HepG2 (cell line): ENCODE data around the gene C1orf115. TPM values are rescaled to one million over a fixed set of nuclear protein-coding genes. Genes with fewer than 3 reads are reported as not detected.

Source experiments
- DZIP1 ChIP-seq: sonication (generic); formaldehyde crosslinking; IDR thresholded peaks from 2 replicates; pipeline ENCODE4 v1.5.0; 2020; ENCODE audit warnings: mild to moderate bottlenecking, missing genetic modification reagents
- HOXD1 ChIP-seq: sonication (generic); formaldehyde crosslinking; IDR thresholded peaks from 2 replicates; pipeline ENCODE4 v1.5.0; 2020; ENCODE audit warnings: missing genetic modification reagents
- KAT2B ChIP-seq: fragments of 150-350 bp; IDR thresholded peaks from 2 replicates; pipeline ENCODE4 v1.6.1; 2014; ENCODE audit warnings: low read depth, low read length, borderline replicate concordance
- MLLT10 ChIP-seq: sonication (generic); formaldehyde crosslinking; IDR thresholded peaks from 2 replicates; pipeline ENCODE4 v1.4.0; 2020; ENCODE audit warnings: missing genetic modification reagents
- NFE2 ChIP-seq: sonication (generic); formaldehyde crosslinking; IDR thresholded peaks from 2 replicates; pipeline ENCODE4 v1.4.0; 2020; ENCODE audit warnings: missing genetic modification reagents
- NR2F2 ChIP-seq: IDR thresholded peaks from 2 replicates; pipeline ENCODE4 v1.6.1; 2012; ENCODE audit warnings: low read depth, inconsistent platforms, borderline replicate concordance
- RFX1 ChIP-seq: fragments of 450-650 bp; IDR thresholded peaks from 2 replicates; pipeline ENCODE4 v1.6.1; 2017
- USF2 ChIP-seq, 2 experiments: sonication (generic) in 1 of 2; formaldehyde crosslinking in 1 of 2; IDR thresholded peaks; 2 replicates each; pipeline versions ENCODE4 v1.5.1 to v1.6.1; 2011 to 2020; ENCODE audit warnings: borderline replicate concordance in 1 of 2, low read depth in 1 of 2, low read length in 1 of 2, mild to moderate bottlenecking in 1 of 2, missing genetic modification reagents in 1 of 2, moderate library complexity in 1 of 2
- ZNF143 ChIP-seq: sonication (generic); formaldehyde crosslinking; IDR thresholded peaks from 2 replicates; pipeline ENCODE4 v1.4.0; 2020; ENCODE audit warnings: missing genetic modification reagents
- ZNF468 ChIP-seq: sonication (generic); formaldehyde crosslinking; IDR thresholded peaks from 2 replicates; pipeline ENCODE4 v1.8.0; 2022; ENCODE audit warnings: mild to moderate bottlenecking, moderate library complexity, missing genetic modification reagents
- ZNF550 ChIP-seq: sonication (generic); formaldehyde crosslinking; IDR thresholded peaks from 2 replicates; pipeline ENCODE4 v1.4.0; 2020; ENCODE audit warnings: mild to moderate bottlenecking, missing genetic modification reagents, borderline replicate concordance
- ZNF607 ChIP-seq: sonication (generic); formaldehyde crosslinking; IDR thresholded peaks from 2 replicates; pipeline ENCODE4 v1.5.1; 2020; ENCODE audit warnings: missing genetic modification reagents, mild to moderate bottlenecking, borderline replicate concordance
- ZNF879 ChIP-seq: sonication (generic); formaldehyde crosslinking; IDR thresholded peaks from 2 replicates; pipeline ENCODE4 v1.8.1; 2023; ENCODE audit warnings: missing genetic modification reagents
- polyA plus RNA-seq, 8 experiments: library from polyadenylated mRNA; depleted of rRNA in 3 of 8; stranded (reverse) in 7 of 8; unstranded in 1 of 8; fragments of >200 nt; fragmentation: Illumina TruSeq in 4 of 8; extraction: Trizol in 4 of 8; gene quantifications; 2 replicates each; pipeline versions ENCODE4 v1.2.1 to v1.2.3, GENCODE V29; 2011 to 2016; ENCODE audit warnings: low read depth in 4 of 8, missing spikeins in 1 of 8, mixed read lengths in 1 of 8; ENCODE audit not compliant: insufficient read depth in 1 of 8
- total RNA-seq, 5 experiments: library from RNA; depleted of rRNA; stranded (reverse); fragments of >200 nt; fragmentation: Illumina TruSeq; extraction: Trizol; gene quantifications; 2 replicates each; pipeline ENCODE4 v1.2.3, GENCODE V29; 2016; ENCODE audit warnings: low read depth in 1 of 5
- TF ChIP-seq, protein P1 (sequence below): sonication (generic); formaldehyde crosslinking; IDR thresholded peaks from 2 replicates; pipeline ENCODE4 v1.5.0; 2020; ENCODE audit warnings: mild to moderate bottlenecking, missing genetic modification reagents, borderline replicate concordance
- TF ChIP-seq, protein P2 (sequence below): IDR thresholded peaks from 2 replicates; pipeline ENCODE4 v1.6.1; 2016; ENCODE audit warnings: missing genetic modification reagents, missing compliant biosample characterization

Gene C1orf115
- total and polyA plus RNA-seq, 2 of the 13 experiments (the other 11 are each of a cell fraction or from before 2014, with no cell fraction given) = 25.2 to 85.9 TPM

DNA sequence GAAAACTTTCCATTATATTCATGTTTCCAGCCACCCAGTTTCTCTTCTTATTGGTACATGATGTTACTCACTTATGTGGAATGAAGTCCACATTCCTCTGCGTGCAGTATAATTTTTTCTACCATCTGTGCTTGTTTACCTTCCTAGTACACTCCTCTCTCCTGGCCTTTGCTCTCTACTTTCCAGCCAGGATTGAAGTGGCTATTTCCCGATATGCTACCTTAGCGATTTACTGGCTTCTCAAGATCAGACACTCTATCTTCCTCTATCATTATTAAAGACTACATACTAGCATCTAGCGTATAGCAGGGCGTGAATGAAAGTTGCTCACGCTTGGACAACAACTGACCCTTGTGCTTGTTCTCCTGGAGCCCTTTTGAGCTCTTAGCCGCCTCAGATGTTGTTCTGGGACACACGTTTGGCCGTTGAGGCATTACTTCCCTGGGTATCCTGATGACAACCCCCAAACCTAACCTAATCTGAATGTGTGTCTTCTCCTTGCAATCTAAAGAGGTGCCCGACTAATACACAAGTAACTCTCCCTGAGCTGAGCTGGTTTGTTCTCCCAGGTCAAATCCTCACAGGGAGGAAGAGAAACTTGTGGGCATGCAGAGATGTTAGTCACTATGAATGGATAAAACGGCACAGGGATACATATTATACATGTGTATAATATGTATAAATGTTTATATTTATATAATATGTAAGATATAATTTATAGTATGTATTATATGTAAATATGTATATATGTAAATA lies 44.6 kb downstream of the C1orf115 start (continued):
- TF ChIP-seq DZIP1 (CRISPR knock-in tag) (no peak), ZNF879 (no peak), ZNF143 (CRISPR knock-in tag) (no peak), KAT2B (no peak), HOXD1 (CRISPR knock-in tag) (no peak), ZNF550 (CRISPR knock-in tag) (no peak), USF2 (IDR thresholded peaks at IDR 0.05; ENCODE audit: low read depth, low read length) (no peak), USF2 (CRISPR knock-in tag; IDR thresholded peaks at IDR 0.05; ENCODE audit: borderline replicate concordance) (no peak), ZNF607 (CRISPR knock-in tag) (no peak), NR2F2 (peak; percentile 54), RFX1 (no peak), MLLT10 (CRISPR knock-in tag) (no peak), NFE2 (no peak), ZNF468 (CRISPR knock-in tag) (no peak)
- TF ChIP-seq, protein P1, sequence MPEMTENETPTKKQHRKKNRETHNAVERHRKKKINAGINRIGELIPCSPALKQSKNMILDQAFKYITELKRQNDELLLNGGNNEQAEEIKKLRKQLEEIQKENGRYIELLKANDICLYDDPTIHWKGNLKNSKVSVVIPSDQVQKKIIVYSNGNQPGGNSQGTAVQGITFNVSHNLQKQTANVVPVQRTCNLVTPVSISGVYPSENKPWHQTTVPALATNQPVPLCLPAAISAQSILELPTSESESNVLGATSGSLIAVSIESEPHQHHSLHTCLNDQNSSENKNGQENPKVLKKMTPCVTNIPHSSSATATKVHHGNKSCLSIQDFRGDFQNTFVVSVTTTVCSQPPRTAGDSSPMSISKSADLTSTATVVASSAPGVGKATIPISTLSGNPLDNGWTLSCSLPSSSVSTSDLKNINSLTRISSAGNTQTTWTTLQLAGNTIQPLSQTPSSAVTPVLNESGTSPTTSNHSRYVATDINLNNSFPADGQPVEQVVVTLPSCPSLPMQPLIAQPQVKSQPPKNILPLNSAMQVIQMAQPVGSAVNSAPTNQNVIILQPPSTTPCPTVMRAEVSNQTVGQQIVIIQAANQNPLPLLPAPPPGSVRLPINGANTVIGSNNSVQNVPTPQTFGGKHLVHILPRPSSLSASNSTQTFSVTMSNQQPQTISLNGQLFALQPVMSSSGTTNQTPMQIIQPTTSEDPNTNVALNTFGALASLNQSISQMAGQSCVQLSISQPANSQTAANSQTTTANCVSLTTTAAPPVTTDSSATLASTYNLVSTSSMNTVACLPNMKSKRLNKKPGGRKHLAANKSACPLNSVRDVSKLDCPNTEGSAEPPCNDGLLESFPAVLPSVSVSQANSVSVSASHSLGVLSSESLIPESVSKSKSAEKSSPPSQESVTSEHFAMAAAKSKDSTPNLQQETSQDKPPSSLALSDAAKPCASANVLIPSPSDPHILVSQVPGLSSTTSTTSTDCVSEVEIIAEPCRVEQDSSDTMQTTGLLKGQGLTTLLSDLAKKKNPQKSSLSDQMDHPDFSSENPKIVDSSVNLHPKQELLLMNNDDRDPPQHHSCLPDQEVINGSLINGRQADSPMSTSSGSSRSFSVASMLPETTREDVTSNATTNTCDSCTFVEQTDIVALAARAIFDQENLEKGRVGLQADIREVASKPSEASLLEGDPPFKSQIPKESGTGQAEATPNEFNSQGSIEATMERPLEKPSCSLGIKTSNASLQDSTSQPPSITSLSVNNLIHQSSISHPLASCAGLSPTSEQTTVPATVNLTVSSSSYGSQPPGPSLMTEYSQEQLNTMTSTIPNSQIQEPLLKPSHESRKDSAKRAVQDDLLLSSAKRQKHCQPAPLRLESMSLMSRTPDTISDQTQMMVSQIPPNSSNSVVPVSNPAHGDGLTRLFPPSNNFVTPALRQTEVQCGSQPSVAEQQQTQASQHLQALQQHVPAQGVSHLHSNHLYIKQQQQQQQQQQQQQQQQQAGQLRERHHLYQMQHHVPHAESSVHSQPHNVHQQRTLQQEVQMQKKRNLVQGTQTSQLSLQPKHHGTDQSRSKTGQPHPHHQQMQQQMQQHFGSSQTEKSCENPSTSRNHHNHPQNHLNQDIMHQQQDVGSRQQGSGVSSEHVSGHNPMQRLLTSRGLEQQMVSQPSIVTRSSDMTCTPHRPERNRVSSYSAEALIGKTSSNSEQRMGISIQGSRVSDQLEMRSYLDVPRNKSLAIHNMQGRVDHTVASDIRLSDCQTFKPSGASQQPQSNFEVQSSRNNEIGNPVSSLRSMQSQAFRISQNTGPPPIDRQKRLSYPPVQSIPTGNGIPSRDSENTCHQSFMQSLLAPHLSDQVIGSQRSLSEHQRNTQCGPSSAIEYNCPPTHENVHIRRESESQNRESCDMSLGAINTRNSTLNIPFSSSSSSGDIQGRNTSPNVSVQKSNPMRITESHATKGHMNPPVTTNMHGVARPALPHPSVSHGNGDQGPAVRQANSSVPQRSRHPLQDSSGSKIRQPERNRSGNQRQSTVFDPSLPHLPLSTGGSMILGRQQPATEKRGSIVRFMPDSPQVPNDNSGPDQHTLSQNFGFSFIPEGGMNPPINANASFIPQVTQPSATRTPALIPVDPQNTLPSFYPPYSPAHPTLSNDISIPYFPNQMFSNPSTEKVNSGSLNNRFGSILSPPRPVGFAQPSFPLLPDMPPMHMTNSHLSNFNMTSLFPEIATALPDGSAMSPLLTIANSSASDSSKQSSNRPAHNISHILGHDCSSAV (CRISPR knock-in tag) = no peak
- TF ChIP-seq, protein P2, sequence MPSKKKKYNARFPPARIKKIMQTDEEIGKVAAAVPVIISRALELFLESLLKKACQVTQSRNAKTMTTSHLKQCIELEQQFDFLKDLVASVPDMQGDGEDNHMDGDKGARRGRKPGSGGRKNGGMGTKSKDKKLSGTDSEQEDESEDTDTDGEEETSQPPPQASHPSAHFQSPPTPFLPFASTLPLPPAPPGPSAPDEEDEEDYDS (CRISPR knock-in tag) = no peak
